Colonic mucosa (tissue), 4 donors: ENCODE measurements around the gene EFCAB11. TPM values are rescaled to one million over a fixed set of nuclear protein-coding genes. Genes with fewer than 3 reads are reported as not detected.

Experiments used
- DNase-seq: peaks from one replicate; pipeline ENCODE4 v3.0.0-alpha.2; 2020
- H3K27ac ChIP-seq: fragments of 200-600 bp; one replicate; pipeline ENCODE4 v1.8.0; 2021
- H3K27me3 ChIP-seq: fragments of 200-600 bp; one replicate; pipeline ENCODE4 v1.8.0; 2021
- H3K36me3 ChIP-seq: fragments of 200-600 bp; one replicate; pipeline ENCODE4 v1.8.0; 2021
- H3K4me1 ChIP-seq: fragments of 200-600 bp; one replicate; pipeline ENCODE4 v1.8.0; 2021; ENCODE audit warnings: mild to moderate bottlenecking
- H3K4me3 ChIP-seq: fragments of 200-600 bp; one replicate; pipeline ENCODE4 v1.8.0; 2021
- H3K9ac ChIP-seq, 2 donors: one replicate each; pipeline ENCODE4 v1.7.0; 2013; ENCODE audit warnings: control low read depth in 2 of 2, low read depth in 2 of 2, low read length in 2 of 2
- H3K9me3 ChIP-seq: fragments of 200-600 bp; one replicate; pipeline ENCODE4 v1.8.0; 2021
- CTCF ChIP-seq: fragments of 200-600 bp; IDR thresholded peaks from one replicate; pipeline ENCODE4 v1.8.0; 2022; ENCODE audit warnings: antibody characterized with exemption, mild to moderate bottlenecking
- intact Hi-C: fragments of 100-400 bp; cut with DNase I; formaldehyde crosslinking; loops from one replicate; pipeline ENCODE4 v1.14.1; 2022
- total RNA-seq, 2 donors: library from RNA; stranded (reverse); fragmentation: NEBNext Ultra II Directional in 1 of 2; extraction: Animal tissue kit (Norgen Biotek cat#: 25700) in 1 of 2; gene quantifications; one replicate each; pipeline ENCODE4 v1.2.1, GENCODE V29; 2021
- donor health status: healthy.
- donor health status: DM: no; HTN: no; CAD: no.
- donor health status: DM: no; HTN: no; CAD: no.

The EFCAB11 gene
- total RNA-seq, 2 donors from 2014 or later: 12.1 to 14.1 TPM

GRCh38 chr14:89855961-89856656, 98.4 kb downstream of the EFCAB11 start:
- Histone ChIP-seq H3K36me3 (no peaks in the 10 kb centered on the region), H3K4me1 (no peaks in the 10 kb centered on the region), H3K9ac (no peak overlapping the region), H3K9me3 (no peaks in the 10 kb centered on the region), H3K4me3 (no peak overlapping the region), H3K27me3 (no peaks in the 10 kb centered on the region), H3K27ac (no peak overlapping the region)
- no peak for DNase-seq
- no peak for TF ChIP-seq CTCF
- intact Hi-C loops: no loop called here

DNA sequence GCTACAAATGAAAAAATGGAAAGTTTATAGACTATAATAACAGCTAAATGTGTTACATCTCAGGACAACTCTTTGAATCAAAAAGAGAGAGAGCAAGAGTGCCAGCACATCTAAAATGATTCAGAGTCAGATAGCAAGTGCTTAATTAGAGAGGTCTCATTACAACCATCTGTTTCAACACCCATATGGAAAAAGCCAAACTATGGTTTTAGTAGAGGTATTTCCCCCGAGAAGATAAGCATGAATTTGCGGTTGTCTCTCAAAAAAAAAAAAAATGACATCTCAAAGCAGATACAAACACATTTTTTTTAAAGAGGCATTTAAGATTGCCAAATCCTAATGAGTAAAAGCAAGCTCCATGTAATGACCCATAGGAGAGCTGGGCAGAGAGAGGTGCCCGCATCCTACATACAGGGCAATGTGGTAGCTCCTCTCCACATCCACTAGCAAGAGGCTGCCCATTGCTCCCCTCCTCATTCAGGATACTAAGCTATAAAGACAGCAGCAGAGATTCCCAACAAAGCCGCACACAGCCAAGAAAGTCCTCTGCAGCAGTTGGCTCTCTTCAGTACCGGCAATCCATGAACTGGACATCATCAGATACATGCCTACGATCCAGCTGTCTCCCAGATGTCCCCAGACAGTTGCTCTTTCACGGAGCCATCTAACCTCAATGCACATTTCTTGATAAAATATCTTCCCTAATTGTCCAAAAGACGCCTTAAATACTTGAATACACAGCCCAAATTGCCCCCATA, 100.4 kb downstream of the EFCAB11 start:
- Histone ChIP-seq H3K4me3 (no peak overlapping the region), H3K4me1 (no peaks in the 10 kb centered on the region), H3K27me3 (no peaks in the 10 kb centered on the region), H3K9me3 (no peaks in the 10 kb centered on the region), H3K36me3 (no peaks in the 10 kb centered on the region), H3K27ac (no peak overlapping the region), H3K9ac (no peak overlapping the region)
- no peak for DNase-seq
- no peak for TF ChIP-seq CTCF
- intact Hi-C loops: no loop called here

DNA sequence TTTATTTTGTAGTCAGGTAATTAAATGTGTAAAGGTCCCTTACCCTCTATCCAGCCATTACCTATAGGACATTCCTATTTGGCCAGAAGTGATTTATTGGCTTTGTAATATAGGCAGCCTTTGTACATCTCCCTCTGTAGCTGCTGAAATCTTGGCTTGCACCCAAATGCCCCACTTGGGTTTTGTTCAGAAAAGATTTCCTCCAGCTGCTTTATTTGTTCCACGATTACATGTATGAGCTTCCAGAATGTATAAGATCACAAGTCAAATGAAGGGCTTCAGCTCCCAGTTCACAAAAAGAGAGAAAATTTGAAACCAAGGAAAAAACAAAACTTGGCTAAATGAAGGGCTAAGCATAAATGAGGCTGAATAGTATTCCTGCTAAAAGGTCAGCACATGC, 103.4 kb downstream of the EFCAB11 start:
- H3K9ac ChIP-seq: no peak overlapping the region
- no peaks in the 10 kb centered on the region for H3K36me3 ChIP-seq
- no peak overlapping the region for H3K4me3 ChIP-seq
- H3K4me1 ChIP-seq: no peaks in the 10 kb centered on the region
- no peaks in the 10 kb centered on the region for H3K27me3 ChIP-seq
- no peak overlapping the region for H3K27ac ChIP-seq
- H3K9me3 ChIP-seq: no peaks in the 10 kb centered on the region
- no peak for TF ChIP-seq CTCF
- intact Hi-C loops: no loop called here
- no peak for DNase-seq

DNA sequence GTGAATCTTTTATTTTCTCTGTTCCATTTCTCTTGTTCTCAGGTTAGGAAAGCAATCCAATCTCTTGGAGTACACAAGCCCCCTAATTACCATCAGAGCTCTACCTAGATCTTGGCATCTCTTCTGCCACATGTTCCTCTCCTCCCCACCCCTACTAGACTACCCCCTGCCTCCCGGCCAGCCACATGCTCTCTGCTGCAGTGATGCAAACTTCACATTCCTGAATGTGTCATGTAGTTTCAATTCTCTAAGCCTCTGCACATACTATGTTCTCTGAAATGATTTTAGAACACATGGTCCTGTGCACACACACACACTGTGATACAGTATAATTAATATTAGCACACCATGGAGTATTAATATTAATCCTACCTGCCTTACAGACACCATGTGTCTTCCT, 104.6 kb downstream of the EFCAB11 start:
- intact Hi-C loops: no loop called here
- no peak overlapping the region for H3K4me3 ChIP-seq
- no peak overlapping the region for H3K9ac ChIP-seq
- no peaks in the 10 kb centered on the region for H3K36me3 ChIP-seq
- no peaks in the 10 kb centered on the region for H3K4me1 ChIP-seq
- TF ChIP-seq CTCF: no peak
- H3K9me3 ChIP-seq: no peaks in the 10 kb centered on the region
- H3K27me3 ChIP-seq: no peaks in the 10 kb centered on the region
- DNase-seq: no peak
- no peak overlapping the region for H3K27ac ChIP-seq

GRCh38 chr14:89848165-89848564, 106.4 kb downstream of the EFCAB11 start:
- Histone ChIP-seq H3K36me3 (no peaks in the 10 kb centered on the region), H3K27me3 (no peaks in the 10 kb centered on the region), H3K4me1 (no peaks in the 10 kb centered on the region), H3K27ac (no peak overlapping the region), H3K4me3 (no peak overlapping the region), H3K9ac (no peak overlapping the region), H3K9me3 (no peaks in the 10 kb centered on the region)
- intact Hi-C loops: no loop called here
- no peak for TF ChIP-seq CTCF
- no peak for DNase-seq
